Measurements from ENCODE around the gene IGFN1.
"Not testable (repeated sequence)": the region's sequence is repeated elsewhere in the genome, so short reads cannot be mapped to it uniquely, and the experiment has no call there.

IGFN1 gene

DNA sequence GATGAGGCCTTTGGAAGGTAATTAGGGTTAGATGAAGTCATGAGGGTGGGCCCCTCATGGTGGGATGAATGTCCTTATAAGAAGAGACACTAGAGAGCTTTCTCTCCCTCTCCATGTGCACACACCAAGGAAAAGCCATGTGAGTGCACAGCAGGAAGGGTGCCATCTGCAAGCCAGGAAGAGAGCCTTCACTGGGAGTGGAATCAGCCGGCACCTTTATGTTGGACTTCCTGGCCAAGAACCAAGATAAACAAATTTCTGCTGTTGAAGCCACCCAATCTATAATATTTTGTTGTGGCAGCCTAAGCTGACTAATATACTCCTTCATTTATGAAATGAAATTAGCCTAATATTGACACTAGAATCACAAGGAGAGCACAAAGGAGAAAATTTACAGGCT is 54.5 kb downstream of the IGFN1 start:
- H3K9me3 Mint-ChIP-seq = no peaks in the 10 kb centered on the region
- no peak for DNase-seq (ENCODE audit: low spot score)
- H3K27me3 Mint-ChIP-seq (ENCODE audit: low read depth) = peaks cover 26% of the 10 kb centered on the region
- no peaks in the 10 kb centered on the region for H3K36me3 Mint-ChIP-seq (ENCODE audit: low read depth)
- H3K27ac Mint-ChIP-seq = no peak overlapping the region
- no peaks in the 10 kb centered on the region for H3K4me1 Mint-ChIP-seq (ENCODE audit: low read depth)
- H3K4me3 Mint-ChIP-seq = no peak overlapping the region

DNA sequence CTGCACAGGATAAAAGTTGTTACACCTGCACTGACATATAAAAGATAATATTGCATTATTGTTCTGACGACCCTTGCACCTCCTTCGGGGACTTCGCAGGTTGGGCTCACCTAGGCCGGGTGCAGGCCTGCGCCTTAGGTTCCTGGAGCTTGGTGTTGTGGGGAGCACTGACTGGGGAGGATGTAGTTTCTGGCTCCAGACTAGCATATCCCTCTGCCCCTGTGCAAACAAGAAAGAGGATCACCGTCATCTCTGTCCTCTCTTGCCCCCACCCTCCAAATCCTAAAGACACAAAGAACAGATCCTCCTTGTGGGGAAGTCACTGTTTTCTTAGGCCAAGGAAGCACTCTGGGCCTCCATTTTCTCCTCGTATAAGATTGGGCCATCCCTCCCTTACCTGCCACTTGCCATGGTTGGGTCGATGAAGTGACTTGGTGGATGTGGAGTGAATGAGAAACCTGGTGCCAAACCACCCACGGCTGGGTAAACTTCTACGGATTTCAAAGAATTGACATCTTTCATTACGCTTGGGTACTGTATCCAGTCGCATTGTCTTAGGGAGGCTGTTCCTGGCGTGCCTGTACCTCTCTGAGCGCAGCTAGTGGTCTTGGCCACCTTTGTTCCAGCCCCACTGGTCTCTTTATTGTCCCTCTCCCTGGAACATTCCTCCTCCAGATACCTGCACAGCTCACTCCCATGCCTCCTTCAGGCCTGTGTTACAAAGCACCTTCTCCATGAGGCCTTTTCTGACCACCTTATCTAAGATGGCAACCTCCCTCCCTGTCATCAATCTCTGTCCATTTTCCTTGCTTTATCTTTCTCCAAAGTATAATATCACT is 58.3 kb downstream of the IGFN1 start:
- peaks cover 13% of the 10 kb centered on the region for H3K27me3 Mint-ChIP-seq (ENCODE audit: low read depth)
- no peaks in the 10 kb centered on the region for H3K4me1 Mint-ChIP-seq (ENCODE audit: low read depth)
- no peak overlapping the region for H3K4me3 Mint-ChIP-seq
- DNase-seq (ENCODE audit: low spot score) = no peak
- H3K27ac Mint-ChIP-seq = no peak overlapping the region
- H3K36me3 Mint-ChIP-seq (ENCODE audit: low read depth) = no peaks in the 10 kb centered on the region
- no peaks in the 10 kb centered on the region for H3K9me3 Mint-ChIP-seq

DNA sequence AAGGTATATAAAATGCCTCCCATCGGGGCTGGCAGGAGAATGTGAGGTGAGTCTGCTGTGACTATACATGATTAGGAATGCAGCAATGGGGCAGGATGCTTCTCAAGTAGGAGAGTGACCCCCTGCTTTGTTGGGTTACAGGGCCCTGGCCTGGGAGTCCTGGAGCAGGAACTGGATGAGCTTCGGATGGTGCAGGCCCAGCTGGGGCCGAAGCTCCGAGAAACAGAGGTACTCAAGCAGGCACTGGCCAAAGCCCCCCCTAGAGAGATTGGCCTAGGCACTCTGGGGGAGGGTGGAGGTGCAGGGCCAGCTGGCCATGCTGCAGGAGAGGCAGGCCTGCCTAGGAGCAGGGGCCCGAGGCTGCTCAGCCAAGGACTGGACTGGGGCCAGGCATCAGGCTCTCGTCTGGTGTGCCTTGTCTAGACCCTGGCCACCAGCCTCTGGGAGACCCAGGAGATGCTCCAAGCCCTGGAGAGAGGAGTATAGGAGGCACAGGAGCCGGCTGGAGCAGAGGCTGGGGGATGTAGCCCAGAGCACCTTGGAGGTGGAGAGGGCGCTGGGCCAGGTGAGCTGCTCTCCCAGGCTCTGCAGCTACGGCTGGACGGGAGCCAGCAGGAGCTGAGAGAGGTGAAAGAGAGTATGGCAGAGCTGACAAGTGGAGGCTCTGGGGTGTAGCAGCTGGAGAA is 59.8 kb downstream of the IGFN1 start:
- no peaks in the 10 kb centered on the region for H3K36me3 Mint-ChIP-seq (ENCODE audit: low read depth)
- no peak overlapping the region for H3K4me3 Mint-ChIP-seq
- no peaks in the 10 kb centered on the region for H3K4me1 Mint-ChIP-seq (ENCODE audit: low read depth)
- H3K27me3 Mint-ChIP-seq (ENCODE audit: low read depth) = peaks cover under 1% of the 10 kb centered on the region
- no peak for DNase-seq (ENCODE audit: low spot score)
- no peaks in the 10 kb centered on the region for H3K9me3 Mint-ChIP-seq
- H3K27ac Mint-ChIP-seq = no peak overlapping the region

DNA sequence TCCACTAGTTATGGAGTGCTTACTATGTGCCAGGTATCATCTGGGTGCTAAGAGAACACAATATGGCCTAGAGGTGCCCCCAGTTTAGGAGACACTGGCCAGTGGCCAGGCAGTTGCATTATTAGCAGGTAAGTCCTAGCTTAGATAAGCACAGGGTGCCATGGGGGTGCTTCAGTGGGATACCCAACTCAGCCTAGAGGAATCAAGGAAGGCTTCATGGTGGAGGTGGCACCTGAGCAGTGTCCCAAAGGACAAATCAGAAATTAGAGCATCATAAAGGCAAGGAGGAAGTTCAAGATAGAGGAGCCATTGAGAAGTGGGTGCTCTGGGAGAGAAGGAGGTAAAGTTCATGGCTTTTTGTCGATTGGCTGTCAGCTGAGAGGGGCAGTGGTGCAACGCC is 60.8 kb downstream of the IGFN1 start:
- no peaks in the 10 kb centered on the region for H3K27me3 Mint-ChIP-seq (ENCODE audit: low read depth)
- H3K4me1 Mint-ChIP-seq (ENCODE audit: low read depth) = no peaks in the 10 kb centered on the region
- H3K36me3 Mint-ChIP-seq (ENCODE audit: low read depth) = no peaks in the 10 kb centered on the region
- H3K9me3 Mint-ChIP-seq = no peaks in the 10 kb centered on the region
- no peak overlapping the region for H3K27ac Mint-ChIP-seq
- H3K4me3 Mint-ChIP-seq = no peak overlapping the region
- DNase-seq (ENCODE audit: low spot score) = no peak

DNA sequence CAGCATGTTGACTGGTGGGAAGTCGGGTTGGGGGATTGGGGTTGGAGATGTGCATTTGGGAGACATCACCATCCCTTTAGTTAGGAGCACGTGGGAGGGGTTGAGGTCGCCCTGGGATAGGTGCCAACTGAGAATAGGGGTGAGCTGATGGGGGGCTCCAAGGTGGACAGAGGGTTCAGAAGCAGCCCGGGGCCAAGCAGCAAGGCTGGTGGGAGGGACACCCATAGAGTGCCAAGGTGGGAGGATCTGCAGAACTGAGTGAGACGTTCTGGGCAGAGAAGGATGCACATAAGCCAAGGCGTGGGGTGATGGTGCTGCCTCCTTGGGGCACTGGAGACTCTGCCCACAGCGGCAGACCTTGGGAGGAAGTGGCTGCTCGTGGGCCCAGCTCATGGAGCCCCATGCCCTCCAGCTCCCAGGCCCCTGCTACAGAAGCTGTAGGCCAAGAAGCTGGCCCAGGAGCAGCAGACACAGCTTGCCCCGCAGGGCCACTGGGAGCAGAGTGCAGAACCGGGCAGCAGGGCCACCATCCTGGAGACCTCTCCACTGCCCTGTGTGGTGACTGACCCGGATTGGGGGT is 61.3 kb downstream of the IGFN1 start:
- no peak for DNase-seq (ENCODE audit: low spot score)
- Mint-ChIP-seq H3K4me3 (no peak overlapping the region), H3K9me3 (no peaks in the 10 kb centered on the region), H3K36me3 (ENCODE audit: low read depth) (no peaks in the 10 kb centered on the region), H3K27me3 (ENCODE audit: low read depth) (no peaks in the 10 kb centered on the region), H3K4me1 (ENCODE audit: low read depth) (no peaks in the 10 kb centered on the region), H3K27ac (no peak overlapping the region)

DNA sequence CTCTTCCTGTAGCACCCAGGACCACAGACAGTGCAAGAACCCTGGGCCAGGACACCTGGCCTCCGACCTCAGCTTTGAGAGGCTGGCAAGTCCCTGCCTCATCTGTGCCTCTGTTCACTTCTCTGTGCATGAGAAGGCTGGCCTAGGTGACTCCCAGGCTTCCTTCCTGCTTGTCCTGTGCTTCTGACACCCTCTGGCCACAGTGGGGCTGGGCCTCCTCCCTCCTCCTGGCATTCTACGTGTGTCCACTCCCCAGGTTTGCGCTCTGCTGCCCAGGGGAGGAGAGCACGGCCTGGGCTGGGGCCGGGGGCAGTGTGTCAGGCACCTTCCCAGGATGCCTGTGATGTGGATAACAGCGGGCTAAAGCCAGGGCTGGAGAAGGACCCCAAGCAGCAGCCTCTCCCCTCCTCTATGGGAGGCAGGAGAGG is 62.3 kb downstream of the IGFN1 start:
- Mint-ChIP-seq H3K27ac (no peak overlapping the region), H3K4me3 (no peak overlapping the region), H3K4me1 (ENCODE audit: low read depth) (no peaks in the 10 kb centered on the region), H3K27me3 (ENCODE audit: low read depth) (no peaks in the 10 kb centered on the region), H3K36me3 (ENCODE audit: low read depth) (no peaks in the 10 kb centered on the region), H3K9me3 (no peaks in the 10 kb centered on the region)
- no peak for DNase-seq (ENCODE audit: low spot score)

DNA sequence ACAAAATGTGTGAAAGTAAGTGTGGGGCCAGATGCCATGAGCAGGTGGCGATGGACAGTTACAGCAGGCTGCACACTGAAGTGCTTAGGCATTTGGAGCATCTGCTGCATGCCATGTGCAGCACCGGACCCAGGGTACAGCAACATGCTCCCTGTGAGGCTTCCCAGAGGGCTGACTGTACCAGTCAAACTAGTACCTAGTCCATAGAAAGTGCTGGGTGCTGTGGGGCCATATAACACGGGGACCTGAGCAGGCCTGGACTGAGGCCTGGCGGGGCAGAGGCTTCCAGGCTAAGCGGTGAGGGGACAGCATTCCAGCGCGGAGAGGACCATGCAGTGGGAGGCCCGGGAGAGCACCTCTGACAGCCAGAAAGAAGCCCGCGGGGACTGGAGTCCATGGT is 62.8 kb downstream of the IGFN1 start:
- H3K36me3 Mint-ChIP-seq (ENCODE audit: low read depth) = no peaks in the 10 kb centered on the region
- no peak overlapping the region for H3K27ac Mint-ChIP-seq
- H3K27me3 Mint-ChIP-seq (ENCODE audit: low read depth) = no peaks in the 10 kb centered on the region
- H3K4me3 Mint-ChIP-seq = no peak overlapping the region
- no peaks in the 10 kb centered on the region for H3K4me1 Mint-ChIP-seq (ENCODE audit: low read depth)
- no peaks in the 10 kb centered on the region for H3K9me3 Mint-ChIP-seq
- no peak for DNase-seq (ENCODE audit: low spot score)

DNA sequence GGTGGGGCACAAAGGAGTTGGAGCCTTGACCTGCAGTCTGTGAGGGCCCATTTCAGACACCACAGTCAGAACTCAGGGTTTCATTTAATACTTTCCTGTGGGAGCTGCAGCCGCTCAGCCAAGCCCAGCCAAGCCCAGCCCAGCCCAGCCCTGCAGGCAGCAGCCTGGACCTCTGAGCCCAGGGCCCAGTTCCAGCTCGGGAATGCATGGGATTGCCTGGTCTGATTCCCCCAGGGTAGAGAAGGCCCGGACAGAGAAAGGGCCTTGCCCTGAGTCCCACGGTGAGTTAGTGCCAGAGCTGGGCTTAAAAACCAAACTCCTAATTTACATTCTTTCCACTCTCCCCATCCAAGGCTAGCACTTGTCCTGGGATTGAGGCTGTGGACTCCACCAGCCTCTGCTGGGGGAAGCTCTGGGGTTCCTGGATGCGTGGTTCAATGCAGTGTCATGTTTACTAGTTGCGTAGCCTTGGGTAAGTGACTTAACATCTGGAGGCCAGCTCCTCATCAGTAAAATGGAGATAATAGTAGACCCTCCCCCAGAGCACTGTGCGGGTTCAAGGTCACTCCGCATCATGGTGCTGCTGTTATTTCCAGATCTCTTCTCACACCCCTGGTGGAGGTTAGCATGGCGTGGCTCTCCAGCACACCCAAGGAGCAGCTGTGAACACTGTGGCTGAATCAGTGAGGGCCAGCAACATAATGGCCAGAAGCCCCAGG is 63.4 kb downstream of the IGFN1 start:
- Mint-ChIP-seq H3K4me1 (ENCODE audit: low read depth) (no peaks in the 10 kb centered on the region), H3K36me3 (ENCODE audit: low read depth) (no peaks in the 10 kb centered on the region), H3K27me3 (ENCODE audit: low read depth) (no peaks in the 10 kb centered on the region), H3K27ac (no peak overlapping the region), H3K4me3 (no peak overlapping the region), H3K9me3 (no peaks in the 10 kb centered on the region)
- DNase-seq (ENCODE audit: low spot score) = no peak

DNA sequence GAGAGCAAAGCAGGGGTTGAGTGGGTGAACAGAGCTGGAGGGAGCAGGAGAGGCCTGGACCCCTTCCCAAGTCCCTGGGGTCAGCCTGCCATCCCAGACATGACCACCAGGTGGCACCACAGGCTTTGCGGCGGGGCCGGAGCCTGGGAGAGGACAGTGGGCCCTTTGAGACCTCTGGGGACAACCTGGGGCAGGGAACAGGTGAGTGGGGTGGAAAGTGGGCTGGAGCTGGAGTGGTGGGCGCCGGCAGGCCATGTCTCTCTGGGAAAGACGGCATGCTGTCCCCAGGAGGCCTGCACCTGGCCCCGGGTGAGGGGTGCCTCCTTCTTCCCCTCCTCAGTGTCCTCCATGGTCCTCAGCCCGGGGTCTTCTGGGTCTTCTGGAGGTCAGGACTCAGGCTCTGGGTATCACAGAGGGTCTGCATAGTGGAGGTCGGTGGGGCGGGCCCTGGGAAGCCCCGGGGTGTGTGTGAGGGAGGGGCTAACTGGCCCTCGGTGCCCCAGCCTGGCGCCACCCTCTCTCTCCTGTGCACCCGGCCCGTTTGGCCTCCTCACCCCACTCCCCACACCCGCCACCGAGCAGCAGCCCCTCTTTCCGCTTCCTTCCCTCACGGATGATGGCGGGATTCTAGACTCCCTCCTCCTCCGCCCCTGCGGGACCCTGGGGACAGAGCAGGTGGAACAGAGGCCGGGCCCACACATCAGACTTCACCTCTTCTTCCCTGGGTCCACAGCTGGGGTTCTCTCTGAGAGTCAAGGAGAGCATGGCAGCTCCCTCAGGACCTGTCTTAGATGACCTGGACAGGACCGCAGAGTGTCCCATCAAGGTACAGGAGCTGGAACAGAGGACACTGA is 64.2 kb downstream of the IGFN1 start:
- Mint-ChIP-seq H3K36me3 (ENCODE audit: low read depth) (no peaks in the 10 kb centered on the region), H3K27ac (no peak overlapping the region), H3K4me3 (no peak overlapping the region), H3K27me3 (ENCODE audit: low read depth) (no peaks in the 10 kb centered on the region), H3K9me3 (no peaks in the 10 kb centered on the region), H3K4me1 (ENCODE audit: low read depth) (no peaks in the 10 kb centered on the region)
- DNase-seq (ENCODE audit: low spot score) = peak; percentile 36

DNA sequence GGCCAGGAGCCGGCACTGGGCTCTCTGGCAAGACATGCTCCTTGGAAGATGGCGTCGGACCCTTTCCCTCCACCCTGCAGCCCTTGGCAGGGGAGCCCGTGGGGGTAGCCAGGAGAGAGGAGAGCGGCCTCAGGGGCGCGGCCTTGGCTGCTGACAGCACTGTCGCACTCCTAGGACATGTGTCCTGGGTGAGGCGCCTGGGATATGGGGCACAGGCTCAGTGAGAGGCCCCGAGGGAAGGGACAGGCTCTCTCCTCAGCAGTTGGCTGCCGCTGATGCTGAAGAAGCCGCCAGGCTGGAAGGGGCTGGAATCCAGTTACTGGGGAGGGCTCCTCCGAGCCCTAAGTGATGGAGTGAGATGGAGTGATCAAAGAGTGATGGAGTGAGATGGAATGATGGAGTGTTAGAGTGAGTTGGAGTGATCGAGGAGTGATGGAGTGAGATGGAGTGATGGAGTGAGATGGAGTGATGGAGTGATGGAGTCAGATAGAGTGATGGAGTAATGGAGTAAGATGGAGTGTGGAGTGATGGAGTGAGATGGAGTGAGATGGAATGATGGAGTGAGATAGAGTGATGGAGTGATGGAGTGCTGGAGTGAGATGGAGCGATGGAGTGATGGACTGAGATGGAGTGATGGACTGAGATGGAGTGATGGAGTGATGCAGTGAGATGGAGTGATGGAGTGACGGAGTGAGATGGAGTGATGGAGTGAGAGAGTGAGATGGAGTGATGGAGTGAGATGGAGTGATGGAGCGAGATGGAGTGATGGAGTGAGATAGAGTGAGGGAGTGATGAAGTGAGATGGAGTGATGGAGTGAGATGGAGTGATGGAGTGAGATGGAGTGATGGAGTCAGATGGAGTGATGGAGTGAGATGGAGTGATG is 65.1 kb downstream of the IGFN1 start:
- no peaks in the 10 kb centered on the region for H3K36me3 Mint-ChIP-seq (ENCODE audit: low read depth)

DNA sequence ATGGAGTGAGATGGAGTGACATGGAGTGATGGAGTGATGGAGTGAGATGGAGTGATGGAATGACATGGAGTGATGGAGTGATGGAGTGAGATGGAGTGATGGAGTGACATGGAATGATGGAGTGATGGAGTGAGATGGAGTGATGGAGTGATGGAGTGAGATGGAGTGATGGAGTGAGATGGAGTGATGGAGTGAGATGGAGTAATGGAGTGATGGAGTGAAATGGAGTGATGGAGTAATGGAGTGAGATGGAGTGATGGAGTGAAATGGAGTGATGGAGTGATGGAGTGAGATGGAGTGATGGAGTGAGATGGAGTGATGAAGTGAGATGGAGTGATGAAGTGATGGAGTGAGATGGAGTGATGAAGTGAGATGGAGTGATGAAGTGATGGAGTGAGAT is 67.5 kb downstream of the IGFN1 start:
- H3K27me3 Mint-ChIP-seq (ENCODE audit: low read depth); H3K4me3 Mint-ChIP-seq; H3K9me3 Mint-ChIP-seq; DNase-seq (ENCODE audit: low spot score); H3K27ac Mint-ChIP-seq; H3K36me3 Mint-ChIP-seq (ENCODE audit: low read depth); H3K4me1 Mint-ChIP-seq (ENCODE audit: low read depth): not testable (repeated sequence)

More for the DNA sequence above, 65.1 kb downstream of the IGFN1 start:
- Mint-ChIP-seq H3K9me3 (no peaks in the 10 kb centered on the region), H3K27me3 (ENCODE audit: low read depth) (peaks cover 4% of the 10 kb centered on the region), H3K4me1 (ENCODE audit: low read depth) (no peaks in the 10 kb centered on the region), H3K27ac (no peak overlapping the region), H3K4me3 (no peak overlapping the region)
- DNase-seq (ENCODE audit: low spot score) = no peak

DNA sequence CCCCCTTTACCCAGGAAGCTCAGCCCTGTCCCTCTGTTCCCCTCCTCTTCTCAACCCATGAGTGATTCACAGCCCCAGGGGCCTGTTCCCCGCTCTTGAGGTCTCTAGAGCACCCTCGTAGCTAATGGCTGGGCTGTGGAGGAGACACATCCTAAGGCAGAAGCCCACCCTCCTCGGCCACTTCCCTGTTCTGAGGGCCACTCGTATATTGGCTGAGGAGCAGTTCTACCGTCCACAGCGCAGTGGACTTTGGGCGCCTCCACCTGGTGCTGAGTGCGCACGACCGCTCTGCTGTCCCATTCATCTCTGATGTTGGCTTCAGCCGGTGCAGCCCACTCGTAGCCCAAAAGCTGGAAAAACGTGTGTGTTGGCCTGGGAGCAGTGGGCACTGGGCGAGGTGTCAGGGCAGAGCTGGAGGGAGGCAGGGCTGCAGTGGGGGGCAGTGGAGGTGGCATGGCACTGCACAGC is 68.2 kb downstream of the IGFN1 start:
- H3K27me3 Mint-ChIP-seq (ENCODE audit: low read depth) = peaks cover 5% of the 10 kb centered on the region
- no peak overlapping the region for H3K27ac Mint-ChIP-seq
- H3K36me3 Mint-ChIP-seq (ENCODE audit: low read depth) = no peaks in the 10 kb centered on the region
- H3K4me3 Mint-ChIP-seq = no peak overlapping the region
- H3K4me1 Mint-ChIP-seq (ENCODE audit: low read depth) = no peaks in the 10 kb centered on the region
- DNase-seq (ENCODE audit: low spot score) = no peak
- H3K9me3 Mint-ChIP-seq = no peaks in the 10 kb centered on the region
